Measurements from ENCODE around the gene NKD1.

GRCh38 chr16:50657241-50657640, 109.0 kb downstream of the NKD1 start:
- TF ChIP-seq CTCF (IDR thresholded peaks at IDR 0.05) = no peak
- no peak for TF ChIP-seq POLR2A (IDR thresholded peaks at IDR 0.05)

Data from breast epithelium (tissue), 3 donors.